SIG-M5 treated with dmso at 0.1 percent for 504 hours (cell line): ENCODE results near the gene FBXL5.

Source experiments
- DNase-seq: peaks from one replicate; lab custom pipeline; 2025; ENCODE audit not compliant: unreplicated experiment; lab: John Stamatoyannopoulos, UW

Gene FBXL5, protein sequence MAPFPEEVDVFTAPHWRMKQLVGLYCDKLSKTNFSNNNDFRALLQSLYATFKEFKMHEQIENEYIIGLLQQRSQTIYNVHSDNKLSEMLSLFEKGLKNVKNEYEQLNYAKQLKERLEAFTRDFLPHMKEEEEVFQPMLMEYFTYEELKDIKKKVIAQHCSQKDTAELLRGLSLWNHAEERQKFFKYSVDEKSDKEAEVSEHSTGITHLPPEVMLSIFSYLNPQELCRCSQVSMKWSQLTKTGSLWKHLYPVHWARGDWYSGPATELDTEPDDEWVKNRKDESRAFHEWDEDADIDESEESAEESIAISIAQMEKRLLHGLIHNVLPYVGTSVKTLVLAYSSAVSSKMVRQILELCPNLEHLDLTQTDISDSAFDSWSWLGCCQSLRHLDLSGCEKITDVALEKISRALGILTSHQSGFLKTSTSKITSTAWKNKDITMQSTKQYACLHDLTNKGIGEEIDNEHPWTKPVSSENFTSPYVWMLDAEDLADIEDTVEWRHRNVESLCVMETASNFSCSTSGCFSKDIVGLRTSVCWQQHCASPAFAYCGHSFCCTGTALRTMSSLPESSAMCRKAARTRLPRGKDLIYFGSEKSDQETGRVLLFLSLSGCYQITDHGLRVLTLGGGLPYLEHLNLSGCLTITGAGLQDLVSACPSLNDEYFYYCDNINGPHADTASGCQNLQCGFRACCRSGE

DNA sequence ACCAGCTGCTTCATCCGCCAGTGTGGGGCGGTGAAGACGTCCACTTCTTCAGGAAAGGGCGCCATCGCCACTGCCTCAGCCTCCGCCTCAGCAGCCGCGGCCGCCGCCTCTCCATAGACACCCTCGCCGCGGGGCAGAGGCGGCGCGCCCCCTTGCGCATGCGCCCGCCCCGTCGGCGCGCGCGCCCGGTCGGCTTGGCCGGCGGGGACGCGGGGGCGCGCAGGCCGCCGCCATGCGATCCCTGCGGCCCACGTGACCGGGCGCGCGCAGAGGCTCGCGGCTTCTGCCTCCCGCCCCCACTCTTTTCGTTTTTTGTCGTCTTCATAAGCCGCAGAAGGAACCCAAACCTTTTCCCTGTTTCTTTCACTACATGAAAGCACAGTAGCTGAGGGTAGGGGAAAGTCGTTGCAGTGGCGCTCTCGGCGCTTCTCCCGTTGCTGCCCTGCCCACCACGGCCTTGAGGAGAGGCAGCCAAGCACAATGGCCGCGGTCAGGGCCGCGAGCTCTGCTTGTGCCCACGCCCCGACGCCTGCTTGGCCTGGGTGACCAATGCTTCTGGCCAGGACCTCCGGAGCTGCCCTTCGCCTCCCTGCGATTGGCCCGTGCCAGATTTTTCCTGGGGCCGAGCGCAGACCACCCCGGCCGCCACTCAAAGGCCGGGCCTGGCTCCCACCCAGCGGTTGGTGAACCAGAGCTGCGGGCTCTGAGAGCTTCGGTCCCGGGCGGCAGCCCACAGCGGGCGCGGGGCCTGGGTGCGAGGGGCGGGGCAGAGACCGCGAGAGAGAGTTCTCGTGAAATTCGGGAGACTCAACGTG, at the start of gene FBXL5:
TSS of gene FBXL5 (minus strand) at position 135 of the 815 bp plus-strand sequence. CDS start at position 65, 70 bp downstream.
- DNase-seq, result peak; percentile 72

DNA sequence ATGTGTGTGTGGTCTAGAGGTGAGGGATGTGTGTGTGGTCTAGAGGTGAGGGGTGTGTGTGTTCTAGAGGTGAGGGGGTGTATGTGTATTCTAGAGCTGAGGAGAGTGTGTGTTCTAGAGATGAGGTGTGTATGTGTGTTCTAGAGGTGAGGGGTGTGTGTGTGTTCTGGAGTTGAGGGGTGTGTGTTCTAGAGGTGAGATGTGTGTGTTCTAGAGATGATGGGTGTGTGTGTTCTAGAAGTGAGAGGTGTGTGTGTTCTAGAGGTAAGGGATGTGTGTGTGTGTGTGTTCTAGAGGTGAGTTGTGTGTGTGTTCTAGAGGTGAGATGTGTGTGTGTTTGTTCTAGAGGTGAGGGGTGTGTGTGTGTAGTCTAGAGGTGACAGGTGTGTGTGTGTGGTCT, 49.0 kb upstream of the FBXL5 start:
- no peak for DNase-seq

DNA sequence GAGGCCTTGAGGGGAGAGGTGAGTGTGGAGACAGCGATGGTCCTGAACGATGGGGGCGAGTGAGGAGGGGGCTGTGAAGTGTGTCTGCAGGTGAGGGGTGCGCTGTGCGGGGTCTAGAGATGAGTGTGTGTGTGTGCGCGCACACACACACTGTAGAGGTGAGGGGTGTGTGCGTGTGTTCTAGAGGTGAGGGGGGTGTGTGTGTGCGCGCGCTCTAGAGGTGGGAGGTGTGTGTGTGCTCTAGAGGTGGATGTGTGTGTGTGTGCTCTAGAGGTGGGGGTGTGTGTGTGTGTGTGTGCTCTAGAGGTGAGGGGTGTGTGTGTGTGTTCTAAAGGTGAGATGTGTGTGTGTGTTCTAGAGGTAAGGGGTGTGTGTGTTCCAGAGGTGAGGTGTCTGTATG, 48.3 kb upstream of the FBXL5 start:
- DNase-seq, result no peak

DNA sequence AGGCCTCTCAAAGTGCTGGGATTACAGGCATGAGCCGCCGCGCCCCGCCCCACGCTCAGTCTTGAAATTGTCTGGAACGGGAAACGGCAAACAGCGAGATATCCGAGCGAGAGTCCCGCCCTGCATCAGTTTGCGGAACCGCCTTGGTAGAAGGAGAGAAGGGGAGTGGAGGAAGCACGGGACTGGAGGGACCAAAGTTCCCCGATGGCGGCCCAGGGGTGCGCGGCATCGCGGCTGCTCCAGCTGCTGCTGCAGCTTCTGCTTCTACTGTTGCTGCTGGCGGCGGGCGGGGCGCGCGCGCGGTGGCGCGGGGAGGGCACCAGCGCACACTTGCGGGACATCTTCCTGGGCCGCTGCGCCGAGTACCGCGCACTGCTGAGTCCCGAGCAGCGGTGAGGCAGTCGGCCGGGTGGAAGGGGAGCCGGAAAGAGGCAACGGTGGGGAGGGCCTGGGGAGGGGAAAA, 47.8 kb upstream of the FBXL5 start, which contains the start of gene BST1:
TSS of gene BST1 (plus strand) at position 125 of the 463 bp plus-strand sequence. CDS start at position 205, 80 bp downstream.
- DNase-seq, result peak; percentile 80

DNA sequence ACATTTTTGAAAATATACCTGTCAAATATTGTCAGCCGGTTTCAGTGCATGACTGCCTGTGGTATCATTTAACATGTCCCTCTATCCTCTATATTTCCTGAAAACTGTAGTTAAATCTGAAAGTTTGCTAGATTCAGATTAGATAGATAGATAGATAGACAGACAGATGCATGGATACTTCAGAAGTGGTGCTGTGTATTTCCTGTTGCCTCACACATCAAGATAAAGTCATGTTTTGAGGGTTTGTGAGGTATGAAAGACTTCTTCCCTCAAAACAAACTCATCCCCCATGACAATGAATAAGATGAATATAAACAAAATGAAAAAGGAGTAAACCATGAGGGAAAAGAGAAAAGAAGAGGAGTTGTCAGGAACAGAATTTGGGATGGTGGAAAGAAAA, 41.7 kb upstream of the FBXL5 start:
- DNase-seq, result no peak

DNA sequence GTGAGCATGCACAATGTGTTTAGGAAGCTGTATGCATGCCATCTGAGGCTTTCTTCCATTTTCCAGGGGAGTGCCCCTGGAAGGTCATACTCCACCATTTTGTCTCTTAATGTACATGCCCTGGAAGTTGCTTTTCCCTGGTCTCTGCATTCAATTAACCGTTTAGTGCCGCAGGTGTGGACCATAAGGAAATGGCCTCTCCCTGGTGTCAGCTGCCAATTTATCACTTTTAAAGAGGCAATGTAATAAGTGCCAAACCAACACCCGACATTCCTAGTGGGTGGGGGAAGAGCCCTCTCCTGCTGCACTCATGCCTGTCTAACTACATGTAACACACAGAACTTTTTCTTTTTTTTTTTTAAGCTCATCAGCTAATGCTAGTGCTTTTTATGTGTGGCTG, 40.6 kb upstream of the FBXL5 start:
- no peak for DNase-seq

DNA sequence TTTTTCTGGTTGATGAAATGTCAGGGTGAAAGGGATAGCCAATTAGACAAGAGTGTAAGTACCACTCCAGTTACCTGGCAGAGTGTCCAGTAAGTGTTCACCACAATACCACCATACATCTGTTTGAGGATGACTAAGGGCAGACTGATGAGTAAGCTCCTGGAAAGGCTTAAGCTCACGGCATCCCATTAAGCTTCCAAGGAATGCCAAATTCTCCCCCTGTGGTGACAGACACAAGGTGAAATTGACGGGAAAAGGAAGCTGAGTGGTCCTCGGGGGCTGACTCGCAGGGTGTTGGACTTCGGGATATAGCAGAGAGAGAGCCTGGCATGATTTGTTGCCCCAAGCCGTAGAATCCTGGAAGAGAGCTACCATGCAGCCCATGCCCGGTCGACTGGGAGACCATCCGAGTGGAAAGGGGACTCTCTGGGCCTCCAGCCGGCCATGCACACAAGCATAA, 40.1 kb upstream of the FBXL5 start:
- no peak for DNase-seq

DNA sequence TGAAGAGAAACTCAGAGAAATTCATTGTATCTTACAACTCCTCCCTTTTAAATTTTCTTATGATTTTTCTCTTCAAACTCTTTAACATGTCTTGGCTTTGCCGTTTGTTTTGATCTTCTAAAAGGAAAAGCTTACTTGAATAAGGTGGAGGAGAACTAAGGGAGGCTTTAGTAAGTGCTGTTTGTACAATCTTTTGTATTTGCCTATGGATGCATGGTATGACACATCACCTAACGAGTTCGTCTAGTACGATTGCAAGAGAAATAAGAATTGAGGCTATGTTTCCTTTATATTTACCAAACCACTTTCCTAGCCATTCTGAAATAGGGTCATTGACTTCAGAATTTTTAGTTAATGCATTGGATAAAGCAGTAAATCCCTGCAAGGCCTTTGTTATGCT, 39.3 kb upstream of the FBXL5 start:
- no peak for DNase-seq

DNA sequence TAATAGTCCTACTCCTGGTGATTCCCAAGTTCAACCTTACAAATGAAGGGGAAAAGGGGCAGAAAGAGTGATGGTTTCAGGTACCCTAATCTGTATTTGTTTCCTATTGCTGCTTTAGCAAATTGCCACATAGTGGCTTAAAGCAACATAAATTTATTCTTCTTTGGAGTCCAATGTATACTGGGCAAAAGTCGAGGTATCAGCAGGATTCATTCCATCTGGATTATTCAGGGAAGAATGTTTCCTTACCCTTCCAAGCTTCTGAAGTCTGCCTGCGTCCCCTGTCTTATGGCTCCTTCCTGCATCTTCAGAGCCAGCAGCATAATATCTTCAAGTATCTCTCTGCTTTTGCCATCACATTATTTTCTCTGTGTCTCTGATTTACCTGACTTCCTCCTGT, 37.4 kb upstream of the FBXL5 start:
- DNase-seq, result no peak

DNA sequence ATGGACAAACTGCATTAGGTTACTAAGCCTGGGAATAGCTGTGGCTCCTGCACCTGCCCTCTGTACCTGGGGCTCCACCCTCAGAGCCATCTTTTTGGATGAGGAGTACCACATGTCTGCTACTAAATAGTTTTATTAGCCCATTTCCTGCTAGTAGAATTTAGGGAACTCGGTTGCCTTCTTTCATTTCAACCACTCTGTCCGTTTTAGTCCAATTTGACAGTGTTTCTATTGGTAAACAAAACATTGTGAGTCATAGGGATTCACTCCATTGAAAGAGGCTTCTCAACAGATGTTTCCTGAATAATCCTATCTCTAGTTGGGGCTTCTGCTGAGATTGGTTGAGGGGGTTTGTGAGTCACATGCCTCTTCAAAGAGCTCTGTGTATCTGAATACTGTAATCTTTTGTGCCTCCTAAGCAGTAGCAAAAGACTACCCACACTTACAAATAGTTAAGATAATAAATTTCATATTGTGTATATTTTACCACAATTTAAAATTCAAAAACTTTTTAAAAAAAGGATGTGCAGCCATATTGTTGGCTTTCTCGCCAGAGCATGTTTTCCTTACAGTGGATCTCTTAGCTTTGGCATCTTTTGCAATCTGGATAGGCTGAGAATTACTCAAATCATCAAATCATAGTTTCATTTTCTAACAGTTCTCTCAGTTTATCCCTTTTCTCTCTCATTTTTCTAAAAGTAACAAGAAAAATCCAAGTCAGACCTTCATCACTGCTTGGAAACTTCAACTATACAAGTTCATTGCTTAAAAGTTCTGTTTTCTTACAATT, 36.4 kb upstream of the FBXL5 start:
- no peak for DNase-seq

DNA sequence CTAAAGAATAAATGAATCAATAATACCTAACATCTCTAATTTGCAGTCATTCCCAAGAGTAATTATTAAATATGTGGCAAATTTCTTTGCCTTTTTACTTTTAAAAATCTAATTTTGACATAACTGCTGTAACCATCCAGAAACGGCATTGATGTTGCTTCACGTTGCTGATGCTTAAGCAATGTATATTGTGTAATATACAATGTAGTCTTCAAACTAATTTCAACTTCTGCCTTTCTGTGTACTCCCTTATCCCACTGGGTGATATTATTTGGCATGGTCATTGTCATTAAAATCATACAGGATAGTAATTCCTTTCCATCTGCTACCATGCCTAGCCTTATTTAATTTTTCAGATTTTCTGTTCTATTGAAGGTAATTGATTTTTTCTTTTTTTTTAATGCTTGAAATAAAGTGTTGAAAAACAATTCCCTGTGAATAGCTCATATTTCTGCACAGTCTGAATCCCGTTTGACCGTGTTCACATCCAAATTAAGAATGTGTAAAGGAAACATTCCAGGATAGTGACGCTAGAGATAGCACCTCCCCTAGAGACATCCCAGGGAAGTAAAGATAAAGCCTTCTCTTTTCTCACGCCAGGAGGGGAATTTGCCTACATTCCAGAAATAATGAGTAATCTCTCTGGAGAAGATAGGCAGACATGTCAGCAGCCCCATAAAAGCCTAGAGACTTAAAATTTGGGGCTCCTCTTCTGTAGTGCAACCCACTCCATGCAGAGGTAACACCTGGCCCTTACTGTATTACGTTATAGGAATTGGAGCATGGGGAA, 35.1 kb upstream of the FBXL5 start:
- peak; percentile 81 for DNase-seq

DNA sequence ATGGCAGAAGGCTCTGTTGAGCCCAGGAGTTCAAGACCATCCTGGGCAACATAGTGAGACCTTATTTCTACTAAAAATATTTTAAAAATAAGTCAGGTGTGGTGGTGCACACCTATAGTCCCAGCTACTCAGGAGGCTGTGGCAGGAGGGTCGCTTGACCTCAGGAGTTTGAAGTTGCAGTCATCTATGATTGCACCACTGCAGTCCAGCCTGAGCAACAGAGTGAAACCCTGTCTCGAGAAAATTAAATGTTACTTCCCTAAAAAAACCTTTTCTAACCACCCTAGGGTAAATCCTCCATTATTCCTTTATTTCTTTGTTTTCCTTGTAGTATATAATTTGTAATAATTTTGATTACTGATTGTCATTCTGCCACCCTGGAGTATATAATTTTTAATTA, 34.4 kb upstream of the FBXL5 start:
- DNase-seq, result peak; percentile 79

DNA sequence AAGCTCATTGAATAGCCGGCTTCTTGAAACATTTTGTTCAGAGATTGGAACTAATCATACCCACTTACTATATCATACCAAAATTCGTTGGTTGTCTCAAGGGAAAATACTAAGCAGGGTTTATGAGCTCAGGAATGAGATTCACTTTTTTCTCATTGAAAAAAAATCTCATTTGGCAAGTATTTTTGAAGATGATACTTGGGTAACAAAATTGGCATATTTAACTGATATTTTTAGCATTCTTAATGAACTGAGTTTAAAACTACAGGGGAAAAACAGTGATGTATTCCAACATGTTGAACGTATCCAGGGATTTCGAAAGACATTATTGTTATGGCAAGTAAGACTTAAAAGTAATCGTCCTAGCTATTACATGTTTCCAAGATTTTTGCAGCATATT, 32.9 kb upstream of the FBXL5 start:
- DNase-seq, result no peak

DNA sequence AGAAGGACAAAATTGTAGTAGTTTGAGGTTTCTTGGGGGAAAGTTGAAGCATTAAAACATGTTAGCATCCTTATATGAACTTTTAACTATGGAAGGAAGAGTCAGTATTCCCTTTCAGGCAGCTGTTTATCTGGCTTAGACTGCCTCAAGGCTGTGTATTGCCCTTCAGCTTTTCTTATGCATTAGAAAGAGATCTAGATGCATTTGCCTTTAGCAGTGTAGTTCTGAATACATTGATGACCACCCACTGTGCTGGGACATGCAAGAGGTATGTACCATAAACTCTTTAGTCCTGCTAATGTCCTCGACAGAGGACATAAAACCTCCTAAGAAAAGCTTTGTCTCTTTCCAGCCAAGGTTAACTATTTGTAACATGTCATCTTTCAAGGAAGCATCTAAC, 29.3 kb upstream of the FBXL5 start:
- no peak for DNase-seq

DNA sequence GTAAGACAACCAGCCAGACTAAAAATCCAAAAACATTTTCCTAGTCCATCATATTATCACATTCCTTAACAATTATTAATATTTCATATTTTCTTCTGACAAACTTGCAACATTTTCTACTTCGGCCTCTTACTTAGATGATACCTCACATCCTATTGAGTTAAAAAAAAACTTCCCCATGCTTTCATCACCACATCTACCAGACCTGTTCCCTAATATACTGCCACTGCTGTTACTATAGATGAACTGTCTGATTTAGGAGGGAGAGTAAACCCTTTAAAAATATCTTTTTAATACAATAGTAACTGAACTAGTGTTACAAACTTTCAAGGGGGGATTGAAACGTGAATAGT, 28.0 kb upstream of the FBXL5 start:
- DNase-seq, result peak; percentile 71

DNA sequence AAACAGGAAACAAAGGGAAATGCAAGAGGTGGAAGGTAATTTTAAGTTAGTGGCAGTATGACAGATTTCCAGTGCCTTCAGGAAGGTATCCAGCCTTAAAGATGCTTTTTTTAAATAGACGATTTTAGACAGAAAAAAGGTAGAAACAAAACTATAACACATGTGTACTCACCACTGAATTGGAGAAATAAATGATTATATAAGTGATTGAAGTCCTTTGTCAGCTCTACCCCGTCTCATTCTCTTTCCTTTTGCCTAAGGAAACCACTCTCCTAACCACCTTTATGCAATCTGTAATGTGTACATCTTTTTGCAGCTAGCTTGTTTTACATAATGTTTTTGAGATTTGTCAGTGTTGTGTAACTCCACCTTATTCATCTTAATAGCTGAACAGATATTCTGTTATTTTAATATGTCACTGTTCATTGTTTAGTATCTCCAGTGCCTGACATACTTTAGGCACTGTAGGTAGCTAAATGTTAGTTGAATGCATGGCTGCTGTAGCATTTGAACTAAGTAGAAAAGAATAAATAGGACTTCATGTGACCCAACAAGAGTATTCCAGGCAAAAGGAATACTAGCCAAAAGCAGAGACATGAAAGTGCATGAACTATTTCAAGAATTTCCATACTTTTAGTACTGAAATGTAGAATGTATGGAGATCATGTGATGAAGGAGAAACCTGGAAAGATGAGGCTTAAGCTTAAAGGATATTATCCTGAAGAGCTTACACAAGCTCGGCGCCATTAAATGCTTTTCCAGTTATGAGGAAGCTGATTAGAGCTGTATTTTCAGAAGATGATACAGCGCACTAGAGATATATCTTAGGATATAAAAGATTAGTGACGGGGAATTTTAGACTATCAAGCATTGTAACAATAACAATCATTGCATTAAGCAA, 27.3 kb upstream of the FBXL5 start:
- DNase-seq, result peak; percentile 54

DNA sequence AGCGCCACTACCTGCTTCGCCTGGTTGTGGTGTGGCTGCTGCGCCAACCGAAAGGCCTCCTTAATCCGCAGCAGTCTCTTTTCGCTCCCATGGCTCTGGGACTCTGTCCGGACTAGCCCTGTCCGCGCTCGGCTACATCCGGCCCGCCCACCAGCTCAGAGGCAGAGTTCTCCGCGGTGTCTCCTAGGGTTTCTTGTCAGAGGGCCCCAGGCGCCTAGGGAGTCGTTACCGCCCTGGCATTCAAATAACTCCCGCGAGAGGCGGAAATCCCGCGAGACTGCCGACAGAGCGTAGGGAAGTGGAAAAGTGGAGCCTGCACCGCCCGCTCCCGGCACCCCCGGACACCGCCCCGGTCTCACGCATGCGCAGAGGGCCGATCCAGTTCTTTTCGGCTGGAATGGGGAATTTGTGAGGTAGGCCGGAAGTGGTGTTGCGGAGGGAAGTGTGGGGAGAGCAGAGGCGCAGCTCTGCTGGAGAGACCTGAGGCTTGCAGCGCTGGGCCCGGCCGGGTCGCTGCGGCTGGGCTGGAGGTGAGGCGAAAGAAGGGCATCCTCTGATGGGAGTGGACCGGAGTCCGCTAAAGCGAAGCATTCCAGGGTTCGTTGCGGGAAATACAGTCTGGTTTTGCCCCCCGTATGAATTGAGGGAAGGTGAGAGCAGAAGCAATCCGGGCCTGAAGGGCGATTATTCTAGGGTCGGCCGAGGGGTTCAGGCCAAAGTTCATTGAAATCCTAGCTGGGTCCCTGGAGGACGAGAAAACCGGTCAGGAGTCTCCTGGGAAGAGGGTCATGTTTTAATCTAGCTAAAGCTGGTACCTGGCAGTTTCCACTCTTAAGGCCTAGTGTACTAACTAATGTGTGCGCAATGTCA, 26.4 kb upstream of the FBXL5 start, which contains the start of gene FAM200B:
TSS of gene FAM200B (plus strand) at position 456 of the 870 bp plus-strand sequence. CDS start 5,151 bp downstream, outside the sequence.
- DNase-seq, result peak; percentile 96

DNA sequence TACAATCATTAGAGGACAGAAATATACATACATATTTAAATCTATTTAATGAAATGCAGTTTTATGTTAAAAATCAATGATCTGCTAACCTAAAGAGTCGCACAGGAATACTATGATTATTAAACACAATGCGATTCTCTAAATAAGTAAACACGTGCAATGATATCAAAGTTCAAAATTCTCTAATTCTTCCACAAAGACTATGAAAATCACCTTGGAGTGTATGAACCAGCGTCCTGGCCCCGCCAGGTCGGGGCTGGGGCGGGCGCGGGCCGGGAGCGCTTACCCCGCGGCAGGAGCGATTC, 25.9 kb upstream of the FBXL5 start:
- DNase-seq, result no peak
